Endothelial cell of umbilical vein (primary cell): ENCODE results near the gene SLC51B. TPM values are rescaled to one million over a fixed set of nuclear protein-coding genes. Genes with fewer than 3 reads are reported as not detected.

Experiments used
- BruUV-seq: library from RNA; stranded (reverse); fragments of 400-500 nt; replicated peaks from 2 replicates; lab custom pipeline; 2021; lab: Mats Ljungman, UMichigan
- CTCF ChIA-PET: fragments of 300-600, 350-600 bp; sonication (Branson Sonifier 250); formaldehyde crosslinking; loops from one replicate; lab custom pipeline; 2021; ENCODE audit warnings: antibody characterized with exemption, inconsistent platforms; lab: Charles Lee
- POLR2A ChIA-PET: fragments of 300-600, 350-600 bp; sonication (Branson Sonifier 250); formaldehyde crosslinking; loops from one replicate; lab custom pipeline; 2021; ENCODE audit warnings: antibody characterized with exemption, inconsistent platforms; lab: Charles Lee
- DNase-seq: peaks from one replicate; pipeline ENCODE4 v3.0.0-alpha.2; 2011; ENCODE audit warnings: low read depth, low spot score
- FAIRE-seq: peaks from 2 replicates; lab custom pipeline; 2011; peaks lifted over from hg19 to GRCh38; lab: Jason Lieb, UNC
- H2AFZ ChIP-seq: 2 replicates; pipeline ENCODE4 v1.6.0; 2012; ENCODE audit warnings: low read depth, low read length, control low read depth, inconsistent platforms
- H3K27ac ChIP-seq: 2 replicates; pipeline ENCODE4 v1.5.1; 2011; ENCODE audit warnings: low read depth, mild to moderate bottlenecking, control low read depth, low read length, moderate library complexity; ENCODE audit not compliant: insufficient read depth
- H3K27me3 ChIP-seq, 2 experiments: 2 replicates each; pipeline versions ENCODE4 v1.6.0 to v1.6.1; 2011; ENCODE audit warnings: low read length in 2 of 2, mixed read lengths in 1 of 2; ENCODE audit not compliant: control insufficient read depth in 2 of 2, insufficient read depth in 2 of 2
- H3K36me3 ChIP-seq, 2 experiments: 2 replicates in 1 of 2; 3 replicates in 1 of 2; pipeline ENCODE4 v1.5.1; 2011; ENCODE audit warnings: low read length in 2 of 2, mild to moderate bottlenecking in 1 of 2, moderate library complexity in 1 of 2; ENCODE audit not compliant: control insufficient read depth in 2 of 2, insufficient read depth in 2 of 2; ENCODE audit errors: extremely low read depth in 1 of 2
- H3K4me1 ChIP-seq: 3 replicates; pipeline ENCODE4 v1.5.1; 2011; ENCODE audit warnings: mild to moderate bottlenecking, low read length; ENCODE audit not compliant: control insufficient read depth, insufficient read depth; ENCODE audit errors: extremely low read depth
- H3K4me2 ChIP-seq: 2 replicates; pipeline ENCODE4 v1.6.1; 2011; ENCODE audit warnings: low read length, control low read depth, mixed read lengths; ENCODE audit not compliant: insufficient read depth
- H3K4me3 ChIP-seq, 3 experiments: fragments of 200-600 bp in 1 of 3; sonication (generic), shearing (Covaris generic) in 1 of 3; replicated peaks in 1 of 3; 2 replicates each; pipeline ENCODE4 v1.5.1; 2011 to 2016; ENCODE audit warnings: control low read depth in 3 of 3, low read length in 3 of 3, mild to moderate bottlenecking in 2 of 3, inconsistent platforms in 1 of 3, low read depth in 1 of 3, moderate library complexity in 1 of 3; ENCODE audit not compliant: insufficient read depth in 1 of 3
- H3K79me2 ChIP-seq: 2 replicates; pipeline ENCODE4 v1.6.0; 2012; ENCODE audit warnings: low read length, inconsistent platforms; ENCODE audit not compliant: control insufficient read depth, insufficient read depth
- H3K9ac ChIP-seq: replicated peaks from 2 replicates; pipeline ENCODE3; 2011; ENCODE audit warnings: low read length, control low read depth; ENCODE audit not compliant: insufficient read depth; ENCODE audit errors: extremely low read depth
- H3K9me1 ChIP-seq: replicated peaks from 3 replicates; pipeline ENCODE4 v1.6.0; 2011; ENCODE audit warnings: mild to moderate bottlenecking, low read length; ENCODE audit not compliant: control insufficient read depth, insufficient read depth; ENCODE audit errors: extremely low read depth
- H3K9me3 ChIP-seq: replicated peaks from 2 replicates; pipeline ENCODE4 v1.5.1; 2012; ENCODE audit warnings: low read length, inconsistent platforms; ENCODE audit not compliant: control insufficient read depth, insufficient read depth
- H4K20me1 ChIP-seq: replicated peaks from 2 replicates; pipeline ENCODE3; 2011; ENCODE audit warnings: mild to moderate bottlenecking, low read length; ENCODE audit not compliant: control insufficient read depth, insufficient read depth; ENCODE audit errors: extremely low read depth
- EZH2 ChIP-seq: IDR thresholded peaks from 2 replicates; pipeline ENCODE4 v1.6.1; 2012; ENCODE audit warnings: borderline replicate concordance, low read depth, mild to moderate bottlenecking, moderate library complexity, low read length, inconsistent platforms; ENCODE audit not compliant: severe bottlenecking
- FOS ChIP-seq: IDR thresholded peaks from 2 replicates; pipeline ENCODE4 v1.6.1; 2011; ENCODE audit warnings: mild to moderate bottlenecking, low read length, moderate library complexity, borderline replicate concordance; ENCODE audit not compliant: insufficient read depth
- GATA2 ChIP-seq: IDR thresholded peaks from 2 replicates; pipeline ENCODE4 v1.7.0; 2011; ENCODE audit warnings: low read depth, mild to moderate bottlenecking, moderate library complexity, mixed read lengths, low read length; ENCODE audit not compliant: insufficient read length, insufficient read depth
- JUN ChIP-seq: IDR thresholded peaks from 2 replicates; pipeline ENCODE4 v1.6.1; 2011; ENCODE audit warnings: borderline replicate concordance, low read depth; ENCODE audit not compliant: insufficient read length, insufficient read depth
- MYC ChIP-seq: IDR thresholded peaks from one replicate; pipeline ENCODE4 v1.6.1; 2011; ENCODE audit warnings: mild to moderate bottlenecking, low read depth, low read length
- POLR2A ChIP-seq: IDR thresholded peaks from 2 replicates; pipeline ENCODE4 v1.6.1; 2012; ENCODE audit warnings: low read depth, mild to moderate bottlenecking, control low read depth, low read length
- POLR2AphosphoS5 ChIP-seq: IDR thresholded peaks from 2 replicates; pipeline ENCODE4 v1.6.1; 2012; ENCODE audit warnings: low read depth, mild to moderate bottlenecking, control low read depth, low read length, moderate library complexity; ENCODE audit not compliant: insufficient read depth
- dilution Hi-C: fragments of 300-500 bp; cut with MboI; formaldehyde crosslinking; loops from one replicate; pipeline ENCODE4 v1.15.0; 2019; ENCODE audit warnings: low sequenced_read_pairs; ENCODE audit not compliant: extremely low pct_ligation_motif_present
- intact Hi-C: fragments of 100-400 bp; cut with micrococcal nuclease; formaldehyde crosslinking; loops from one replicate; pipeline ENCODE4 v1.10.0; 2022
- polyA plus RNA-seq, 4 experiments: library from polyadenylated mRNA; depleted of rRNA in 3 of 4; stranded (reverse) in 3 of 4; unstranded in 1 of 4; fragments of >200 nt; gene quantifications; 2 replicates each; pipeline versions ENCODE4 v1.2.1 to v1.2.3, GENCODE V29; 2011 to 2012; ENCODE audit warnings: missing spikeins in 1 of 4
- total RNA-seq: library from RNA; stranded (reverse); gene quantifications from 2 replicates; pipeline ENCODE4 v1.2.3, GENCODE V29; 2021
- TF ChIP-seq, protein P1 (sequence below): IDR thresholded peaks from 2 replicates; pipeline ENCODE4 v1.6.1; 2011; ENCODE audit not compliant: insufficient read depth, insufficient read length
- TF ChIP-seq, protein P2 (sequence below), 2 donors: IDR thresholded peaks; 1 replicate in 1 of 2; 2 replicates in 1 of 2; pipeline ENCODE4 v1.5.1; 2011; ENCODE audit warnings: low read length in 2 of 2, mild to moderate bottlenecking in 2 of 2, moderate library complexity in 2 of 2, control low read depth in 1 of 2, inconsistent platforms in 1 of 2, low read depth in 1 of 2; ENCODE audit not compliant: insufficient read depth in 1 of 2; ENCODE audit errors: extremely low read depth in 1 of 2

SLC51B gene
- total and polyA plus RNA-seq, 2 donors (not counting 3 experiments of a cell fraction or from before 2014, with no cell fraction given): not detected

DNA sequence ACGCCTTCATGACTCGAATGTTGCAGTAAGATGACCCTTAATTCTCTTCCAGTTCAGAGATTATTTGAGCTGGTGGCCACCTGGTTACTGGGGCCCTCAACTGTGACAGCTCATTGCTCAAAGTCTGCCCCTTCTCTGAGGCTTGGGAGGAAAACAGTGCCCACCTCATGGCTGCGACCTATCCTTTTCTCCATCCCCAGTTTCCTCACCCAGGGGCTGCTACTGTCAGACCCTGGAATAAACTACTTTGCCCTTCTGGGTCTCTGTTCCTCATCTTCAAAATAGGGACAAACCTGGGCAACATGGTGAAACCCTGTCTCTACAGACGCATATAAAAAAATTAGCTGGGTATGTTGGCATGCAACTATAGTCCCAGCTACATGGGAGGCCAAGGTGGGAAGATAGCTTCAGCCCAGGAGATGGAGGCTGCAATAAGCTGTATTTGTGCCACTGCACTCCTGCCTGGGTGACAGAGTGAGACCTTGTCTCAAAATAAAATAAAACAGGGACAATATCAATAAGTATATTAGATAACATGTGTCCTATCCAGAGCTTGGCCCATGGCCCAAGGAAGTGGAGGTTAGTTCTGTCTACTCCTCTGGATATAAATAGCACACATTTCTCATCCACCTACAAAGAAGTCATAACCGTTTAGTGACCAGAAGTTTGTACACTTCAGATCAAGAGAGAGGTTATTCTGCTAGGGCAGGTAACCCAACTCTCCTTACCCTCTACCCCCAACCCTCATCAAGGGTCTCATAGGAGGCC lies 24.8 kb downstream of the SLC51B start:
- no peaks in the 10 kb centered on the region for H3K79me2 ChIP-seq
- H3K27ac ChIP-seq: no peak overlapping the region
- no peaks in the 10 kb centered on the region for H3K9me1 ChIP-seq
- peaks cover 31 to 39% of the 10 kb centered on the region in 2 experiments for H3K27me3 ChIP-seq
- DNase-seq (no peak), FAIRE-seq (no peak)
- no peaks in the 10 kb centered on the region for H3K9me3 ChIP-seq
- dilution Hi-C loops (no loop called here), intact Hi-C loops (no loop called here)
- no peak overlapping the region for H3K4me3 ChIP-seq
- H2AFZ ChIP-seq: no peak overlapping the region
- CTCF ChIA-PET: interaction anchor here (1.0 to 5.2 kb wide), 3 partner anchors 9 to 32 kb away, joined by 4 to 35 read pairs (median 5); partner anchors contain the start of gene KBTBD13
- no peaks in the 10 kb centered on the region for H4K20me1 ChIP-seq
- H3K9ac ChIP-seq: no peak overlapping the region
- no peak overlapping the region for H3K4me2 ChIP-seq
- no peaks in the 10 kb centered on the region for H3K4me1 ChIP-seq
- POLR2A ChIA-PET: no interaction called here
- no TSS peak for BruUV-seq
- TF ChIP-seq EZH2 (no peak), JUN (no peak), GATA2 (no peak), MYC (no peak), POLR2A (no peak), FOS (no peak), POLR2AphosphoS5 (no peak)
- TF ChIP-seq, protein P1, sequence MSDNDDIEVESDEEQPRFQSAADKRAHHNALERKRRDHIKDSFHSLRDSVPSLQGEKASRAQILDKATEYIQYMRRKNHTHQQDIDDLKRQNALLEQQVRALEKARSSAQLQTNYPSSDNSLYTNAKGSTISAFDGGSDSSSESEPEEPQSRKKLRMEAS: no peak
- TF ChIP-seq, protein P2, sequence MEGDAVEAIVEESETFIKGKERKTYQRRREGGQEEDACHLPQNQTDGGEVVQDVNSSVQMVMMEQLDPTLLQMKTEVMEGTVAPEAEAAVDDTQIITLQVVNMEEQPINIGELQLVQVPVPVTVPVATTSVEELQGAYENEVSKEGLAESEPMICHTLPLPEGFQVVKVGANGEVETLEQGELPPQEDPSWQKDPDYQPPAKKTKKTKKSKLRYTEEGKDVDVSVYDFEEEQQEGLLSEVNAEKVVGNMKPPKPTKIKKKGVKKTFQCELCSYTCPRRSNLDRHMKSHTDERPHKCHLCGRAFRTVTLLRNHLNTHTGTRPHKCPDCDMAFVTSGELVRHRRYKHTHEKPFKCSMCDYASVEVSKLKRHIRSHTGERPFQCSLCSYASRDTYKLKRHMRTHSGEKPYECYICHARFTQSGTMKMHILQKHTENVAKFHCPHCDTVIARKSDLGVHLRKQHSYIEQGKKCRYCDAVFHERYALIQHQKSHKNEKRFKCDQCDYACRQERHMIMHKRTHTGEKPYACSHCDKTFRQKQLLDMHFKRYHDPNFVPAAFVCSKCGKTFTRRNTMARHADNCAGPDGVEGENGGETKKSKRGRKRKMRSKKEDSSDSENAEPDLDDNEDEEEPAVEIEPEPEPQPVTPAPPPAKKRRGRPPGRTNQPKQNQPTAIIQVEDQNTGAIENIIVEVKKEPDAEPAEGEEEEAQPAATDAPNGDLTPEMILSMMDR (IDR thresholded peaks at IDR 0.05; ENCODE audit: extremely low read depth in 1 of 2, insufficient read depth in 1 of 2, low read depth in 1 of 2, low read length in 2 of 2): no peak
- no peaks in the 10 kb centered on the region for H3K36me3 ChIP-seq
